AG04449 (cell line): Measurements from ENCODE around the gene ERBB4.

Experiments
- CTCF ChIA-PET: fragments of 350-600 bp; formaldehyde crosslinking; extraction: SDS; loops from one replicate; lab custom pipeline; 2021; ENCODE audit warnings: antibody characterized with exemption; lab: Yijun Ruan, JAX
- POLR2A ChIA-PET: fragments of 400-600, 350-600 bp; formaldehyde crosslinking; extraction: SDS; loops from one replicate; lab custom pipeline; 2020; ENCODE audit warnings: antibody characterized with exemption, inconsistent platforms; lab: Yijun Ruan, JAX
- DNase-seq: peaks from one replicate; pipeline ENCODE4 v3.0.0-alpha.2; 2010; ENCODE audit warnings: low read depth, low spot score
- H3K4me3 ChIP-seq: 2 replicates; pipeline ENCODE4 v1.5.1; 2011; ENCODE audit warnings: low read depth, mild to moderate bottlenecking, control low read depth, low read length
- TF ChIP-seq, protein P1 (sequence below): IDR thresholded peaks from one replicate; pipeline ENCODE4 v1.5.1; 2011; ENCODE audit warnings: mild to moderate bottlenecking, moderate library complexity, low read length, control low read depth, inconsistent platforms; ENCODE audit not compliant: insufficient read depth; ENCODE audit errors: missing control alignments

ERBB4 gene

GRCh38 chr2:211664321-211664720 lies 874.3 kb downstream of the ERBB4 start:
- H3K4me3 ChIP-seq: no peak overlapping the region
- ChIA-PET CTCF (no interaction called here), POLR2A (no interaction called here)
- TF ChIP-seq, protein P1, sequence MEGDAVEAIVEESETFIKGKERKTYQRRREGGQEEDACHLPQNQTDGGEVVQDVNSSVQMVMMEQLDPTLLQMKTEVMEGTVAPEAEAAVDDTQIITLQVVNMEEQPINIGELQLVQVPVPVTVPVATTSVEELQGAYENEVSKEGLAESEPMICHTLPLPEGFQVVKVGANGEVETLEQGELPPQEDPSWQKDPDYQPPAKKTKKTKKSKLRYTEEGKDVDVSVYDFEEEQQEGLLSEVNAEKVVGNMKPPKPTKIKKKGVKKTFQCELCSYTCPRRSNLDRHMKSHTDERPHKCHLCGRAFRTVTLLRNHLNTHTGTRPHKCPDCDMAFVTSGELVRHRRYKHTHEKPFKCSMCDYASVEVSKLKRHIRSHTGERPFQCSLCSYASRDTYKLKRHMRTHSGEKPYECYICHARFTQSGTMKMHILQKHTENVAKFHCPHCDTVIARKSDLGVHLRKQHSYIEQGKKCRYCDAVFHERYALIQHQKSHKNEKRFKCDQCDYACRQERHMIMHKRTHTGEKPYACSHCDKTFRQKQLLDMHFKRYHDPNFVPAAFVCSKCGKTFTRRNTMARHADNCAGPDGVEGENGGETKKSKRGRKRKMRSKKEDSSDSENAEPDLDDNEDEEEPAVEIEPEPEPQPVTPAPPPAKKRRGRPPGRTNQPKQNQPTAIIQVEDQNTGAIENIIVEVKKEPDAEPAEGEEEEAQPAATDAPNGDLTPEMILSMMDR: no peak
- no peak for DNase-seq

DNA sequence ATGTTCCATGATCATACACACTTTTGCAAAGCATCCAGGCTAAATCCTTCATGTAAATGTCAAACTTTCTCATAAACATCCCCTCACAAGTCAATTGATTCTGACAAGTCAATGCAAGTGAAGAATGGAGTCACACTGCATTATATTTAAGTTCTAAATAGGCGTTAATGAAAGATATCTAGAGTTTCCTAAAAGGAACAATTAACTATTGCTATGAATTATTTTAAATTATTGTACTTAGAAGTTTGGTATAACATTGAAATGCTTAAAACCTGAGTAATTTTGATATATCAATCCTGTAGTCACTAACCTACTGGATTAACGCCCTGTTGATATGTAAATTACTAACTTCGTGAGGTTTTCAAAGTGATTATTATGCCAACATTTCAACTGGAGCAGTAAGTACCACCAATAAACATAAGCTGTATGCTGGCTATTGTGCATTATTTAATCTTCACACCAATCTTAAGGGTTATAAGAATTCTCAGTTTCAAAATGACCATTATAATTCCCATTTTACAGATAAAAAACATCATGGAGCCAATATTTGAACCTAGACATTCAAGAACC lies 884.3 kb downstream of the ERBB4 start:
- TF ChIP-seq, protein P1: no peak
- DNase-seq: no peak
- POLR2A ChIA-PET: no interaction called here
- CTCF ChIA-PET: no interaction called here
- H3K4me3 ChIP-seq: no peak overlapping the region

DNA sequence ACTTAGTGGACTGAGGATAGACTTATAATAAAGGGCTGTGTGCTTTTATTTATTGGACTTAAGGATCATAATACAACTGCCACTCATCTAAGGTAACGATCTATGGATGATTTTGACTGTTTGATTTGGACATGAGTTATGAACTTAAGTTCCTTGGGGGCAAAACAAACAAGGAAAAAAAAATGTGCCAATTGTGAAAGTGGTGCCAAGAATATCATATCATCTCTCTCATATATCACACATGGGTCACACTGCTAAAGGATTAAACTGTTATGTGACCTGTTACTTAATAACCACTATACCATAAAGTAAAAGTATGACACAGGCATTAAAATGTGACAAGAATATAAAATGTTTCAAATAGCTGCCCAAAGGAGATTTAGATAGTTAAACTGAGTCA lies 886.3 kb downstream of the ERBB4 start:
- ChIA-PET CTCF (no interaction called here), POLR2A (no interaction called here)
- H3K4me3 ChIP-seq: no peak overlapping the region
- no peak for DNase-seq
- TF ChIP-seq, protein P1: no peak

DNA sequence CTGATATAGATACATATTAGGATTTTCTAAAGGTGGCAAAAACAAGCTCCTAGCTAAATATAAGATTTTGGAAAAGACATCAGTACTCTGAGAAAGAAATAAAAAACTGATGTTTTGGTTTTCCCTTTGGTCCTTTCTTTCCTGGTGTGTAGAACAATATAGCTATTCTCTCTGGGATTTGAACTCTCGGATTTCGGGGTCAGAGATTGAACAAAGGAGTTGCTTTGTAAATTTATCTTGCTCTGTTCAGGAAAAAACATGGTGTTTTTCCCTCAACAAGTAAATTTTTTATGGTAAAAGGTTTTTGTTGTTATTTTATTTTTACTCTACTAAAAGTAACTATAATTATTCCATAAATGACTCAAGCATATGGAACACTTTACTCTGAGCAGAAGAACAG lies 889.3 kb downstream of the ERBB4 start:
- H3K4me3 ChIP-seq: no peak overlapping the region
- POLR2A ChIA-PET: no interaction called here
- DNase-seq: no peak
- TF ChIP-seq, protein P1: no peak
- CTCF ChIA-PET: no interaction called here

- CTCF ChIA-PET: no interaction called here
- POLR2A ChIA-PET: no interaction called here
- no peak overlapping the region for H3K4me3 ChIP-seq
- no peak for DNase-seq
- TF ChIP-seq, protein P1: no peak
Observed at GRCh38 chr2:211631503-211631902, 907.1 kb downstream of the ERBB4 start.

GRCh38 chr2:211623096-211623495 lies 915.5 kb downstream of the ERBB4 start:
- no peak for DNase-seq
- ChIA-PET CTCF (no interaction called here), POLR2A (no interaction called here)
- TF ChIP-seq, protein P1: no peak
- H3K4me3 ChIP-seq: no peak overlapping the region
